VCaP (cell line): ENCODE measurements around the gene SNTG2.

Experiments used
- H3K27ac ChIP-seq: fragments of 450-650 bp; 2 replicates; pipeline ENCODE4 v1.5.1; 2017
- TF ChIP-seq, protein P1 (sequence below): fragments of 450-650 bp; conservative IDR thresholded peaks from 2 replicates; pipeline ENCODE4 v1.5.1; 2017; ENCODE audit warnings: mild to moderate bottlenecking, moderate library complexity

SNTG2 gene

DNA sequence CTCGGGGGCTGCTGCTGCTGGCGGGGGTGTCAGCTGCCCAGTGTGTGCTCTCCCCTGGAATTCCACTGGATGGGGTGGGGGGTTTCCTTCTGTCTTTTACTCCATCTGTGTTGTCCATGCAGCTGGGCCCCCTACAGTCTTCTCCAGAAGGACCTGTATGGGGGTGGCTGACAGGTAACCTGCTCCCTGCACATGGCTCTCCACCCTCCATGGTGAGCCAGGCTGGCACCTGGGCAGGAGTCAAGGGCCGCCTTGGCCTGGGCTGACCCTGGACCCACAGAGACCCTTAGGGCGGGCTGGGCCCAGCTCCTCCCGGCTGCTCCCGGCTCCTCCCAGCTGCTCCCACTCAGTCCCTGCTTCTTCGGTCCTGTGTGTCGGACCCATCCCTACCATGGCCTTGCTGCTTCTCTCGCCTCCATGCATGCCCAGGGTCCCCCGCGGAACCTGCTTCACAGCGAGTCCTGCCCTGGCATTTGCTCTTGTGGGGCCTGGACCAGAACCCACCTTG is 15.0 kb downstream of the SNTG2 start:
- no peak overlapping the region for H3K27ac ChIP-seq
- TF ChIP-seq, protein P1, sequence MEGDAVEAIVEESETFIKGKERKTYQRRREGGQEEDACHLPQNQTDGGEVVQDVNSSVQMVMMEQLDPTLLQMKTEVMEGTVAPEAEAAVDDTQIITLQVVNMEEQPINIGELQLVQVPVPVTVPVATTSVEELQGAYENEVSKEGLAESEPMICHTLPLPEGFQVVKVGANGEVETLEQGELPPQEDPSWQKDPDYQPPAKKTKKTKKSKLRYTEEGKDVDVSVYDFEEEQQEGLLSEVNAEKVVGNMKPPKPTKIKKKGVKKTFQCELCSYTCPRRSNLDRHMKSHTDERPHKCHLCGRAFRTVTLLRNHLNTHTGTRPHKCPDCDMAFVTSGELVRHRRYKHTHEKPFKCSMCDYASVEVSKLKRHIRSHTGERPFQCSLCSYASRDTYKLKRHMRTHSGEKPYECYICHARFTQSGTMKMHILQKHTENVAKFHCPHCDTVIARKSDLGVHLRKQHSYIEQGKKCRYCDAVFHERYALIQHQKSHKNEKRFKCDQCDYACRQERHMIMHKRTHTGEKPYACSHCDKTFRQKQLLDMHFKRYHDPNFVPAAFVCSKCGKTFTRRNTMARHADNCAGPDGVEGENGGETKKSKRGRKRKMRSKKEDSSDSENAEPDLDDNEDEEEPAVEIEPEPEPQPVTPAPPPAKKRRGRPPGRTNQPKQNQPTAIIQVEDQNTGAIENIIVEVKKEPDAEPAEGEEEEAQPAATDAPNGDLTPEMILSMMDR, result no peak

DNA sequence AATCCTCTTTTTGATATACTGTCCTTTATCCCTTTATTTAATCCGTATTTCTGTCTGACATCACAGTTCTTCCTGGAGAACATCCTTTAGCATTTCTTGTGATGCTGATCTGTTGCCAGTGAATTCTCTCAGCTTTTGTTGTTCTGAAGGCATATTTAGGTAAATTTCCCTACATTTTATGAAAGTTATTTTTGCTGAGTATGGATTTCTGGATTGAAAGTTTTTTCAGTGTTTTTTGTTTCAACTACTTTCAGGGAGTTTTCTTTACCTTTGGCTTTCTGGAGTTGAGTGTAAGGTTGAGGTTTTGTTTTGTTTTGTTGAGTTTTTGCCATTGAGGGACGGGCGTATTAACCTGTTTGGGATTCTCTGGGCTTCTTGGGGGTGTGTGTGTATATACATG is 22.5 kb downstream of the SNTG2 start:
- TF ChIP-seq, protein P1, result no peak
- H3K27ac ChIP-seq, result no peak overlapping the region

DNA sequence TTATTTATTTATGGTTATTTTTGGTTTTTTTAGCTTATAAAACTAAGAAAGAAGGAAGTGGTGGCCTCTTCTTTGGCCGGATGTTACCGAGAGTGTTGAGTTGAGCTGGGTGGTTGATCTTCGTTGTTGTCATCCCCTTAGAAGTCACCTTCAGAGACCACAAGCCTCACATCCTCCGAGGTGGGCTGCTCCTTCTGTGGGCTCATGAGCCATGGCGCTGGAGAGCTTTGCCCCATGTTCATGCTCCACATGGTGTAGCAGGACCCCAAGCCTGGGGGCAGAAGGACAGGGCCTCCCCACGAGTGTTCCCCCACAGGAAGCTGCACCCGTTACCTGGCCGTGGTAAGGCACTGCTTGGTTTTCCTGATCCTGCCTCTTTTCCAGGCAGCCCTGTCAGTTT is 23.4 kb downstream of the SNTG2 start:
- TF ChIP-seq, protein P1, result no peak
- H3K27ac ChIP-seq, result no peak overlapping the region

DNA sequence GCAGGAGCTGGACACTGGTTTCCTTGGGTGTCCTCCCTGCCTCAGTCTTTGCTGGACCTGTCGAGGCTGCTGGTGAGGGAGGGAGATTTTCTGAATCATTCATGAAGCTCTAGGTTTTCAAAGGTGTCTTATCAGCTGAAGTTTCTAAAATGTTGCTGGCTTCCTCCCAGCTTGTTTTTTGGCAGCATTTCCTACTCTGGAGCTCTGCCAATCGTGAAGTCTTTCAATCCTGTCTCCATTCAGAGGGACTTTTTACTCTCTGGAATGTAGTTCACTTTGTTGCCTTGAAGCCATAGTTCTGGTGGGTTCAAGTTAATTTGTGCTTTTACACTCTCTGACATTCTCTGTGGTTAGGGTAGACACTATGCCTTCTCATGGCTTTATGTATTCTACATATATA is 23.9 kb downstream of the SNTG2 start:
- TF ChIP-seq, protein P1, result no peak
- H3K27ac ChIP-seq, result no peak overlapping the region

DNA sequence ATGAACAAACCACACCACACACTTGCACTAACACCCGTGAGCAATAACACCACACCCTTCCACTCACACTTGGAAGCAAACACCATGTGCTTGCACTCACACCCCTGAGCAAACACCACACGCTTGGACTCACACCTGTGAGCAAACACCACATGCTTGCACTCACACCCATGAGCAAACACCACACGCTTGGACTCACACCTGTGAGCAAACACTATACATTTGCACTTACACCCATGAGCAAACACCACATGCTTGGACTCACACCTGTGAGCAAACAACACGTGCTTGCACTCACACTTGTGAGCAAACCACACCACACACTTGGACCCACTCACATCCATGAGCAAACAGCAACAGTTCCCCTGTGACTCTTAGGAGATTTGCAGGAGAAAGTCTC is 24.4 kb downstream of the SNTG2 start:
- H3K27ac ChIP-seq, result no peak overlapping the region
- TF ChIP-seq, protein P1, result no peak

DNA sequence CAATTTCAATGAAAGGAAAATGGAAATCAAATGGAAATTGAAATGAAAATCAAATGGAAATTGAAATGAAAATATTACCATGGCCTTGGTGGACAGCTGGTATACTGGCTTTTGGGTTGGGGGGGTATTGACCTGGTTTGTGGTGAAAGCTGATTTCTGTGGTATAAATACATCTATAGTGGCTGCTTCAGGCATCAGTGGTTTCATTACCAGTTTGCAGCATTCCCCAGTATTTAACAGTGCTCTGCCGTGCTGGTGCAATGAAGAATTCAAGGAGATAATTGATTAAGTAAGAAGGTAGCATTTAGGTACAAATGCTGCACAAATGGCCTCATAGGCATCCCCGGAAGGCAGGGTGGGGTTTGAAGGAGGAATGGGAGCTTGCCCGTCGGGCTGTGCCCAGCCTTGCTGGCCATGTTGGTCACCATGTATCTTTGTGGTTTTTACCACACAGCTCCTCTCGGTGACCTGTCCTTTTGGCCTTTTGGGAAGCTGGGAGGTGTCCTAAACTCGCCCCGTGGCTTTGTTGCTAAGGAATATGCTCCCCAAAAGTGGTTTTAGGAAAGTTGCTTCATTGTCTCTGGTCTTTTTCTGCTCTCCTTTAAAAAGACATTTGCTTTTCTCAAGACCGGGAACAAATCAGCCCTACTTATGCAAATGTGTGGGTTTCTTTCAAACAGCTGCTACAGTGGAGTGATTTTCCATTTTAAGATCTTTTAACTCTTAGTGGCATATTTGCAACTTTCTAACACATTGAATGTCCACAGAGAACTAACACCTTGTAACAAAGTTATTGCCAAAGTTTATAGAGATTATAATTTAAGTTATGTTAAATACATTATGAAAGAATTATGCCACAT is 28.6 kb downstream of the SNTG2 start:
- TF ChIP-seq, protein P1, result no peak
- H3K27ac ChIP-seq, result no peak overlapping the region

DNA sequence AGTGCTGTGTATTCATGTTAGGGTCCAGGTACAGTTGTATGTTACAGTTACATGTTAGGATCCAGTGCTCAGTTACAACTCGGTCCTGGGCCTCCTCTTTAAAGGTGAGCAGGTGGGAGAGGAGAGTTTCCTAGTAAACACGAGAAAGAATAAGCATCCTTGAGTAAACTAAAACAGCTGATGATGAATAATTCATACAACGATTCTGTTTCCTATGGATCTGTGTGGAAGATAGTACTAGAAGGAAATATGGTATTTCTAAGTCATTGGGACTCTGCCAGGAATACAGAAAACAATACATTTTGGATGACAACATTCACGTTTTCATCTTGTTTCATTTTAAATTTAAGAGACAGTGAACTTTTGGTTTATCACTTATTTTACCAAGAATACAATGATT is 29.5 kb downstream of the SNTG2 start:
- no peak overlapping the region for H3K27ac ChIP-seq
- TF ChIP-seq, protein P1, result no peak
